GM12865 (cell line): ENCODE measurements around the gene ITSN2.
"Not testable (repeated sequence)": the region's sequence is repeated elsewhere in the genome, so short reads cannot be mapped to it uniquely, and the experiment has no call there.

Experiments used
- DNase-seq: peaks from one replicate; pipeline ENCODE4 v3.0.0; 2010; ENCODE audit warnings: low read depth
- H3K4me3 ChIP-seq: 2 replicates; pipeline ENCODE4 v1.5.1; 2011; ENCODE audit warnings: mild to moderate bottlenecking, low read depth, low read length, control low read depth
- CTCF ChIP-seq: IDR thresholded peaks from 2 replicates; pipeline ENCODE4 v1.5.1; 2011; ENCODE audit warnings: low read length, control low read depth, low read depth, inconsistent platforms; ENCODE audit not compliant: insufficient read depth; ENCODE audit errors: missing control alignments

ITSN2 gene

DNA sequence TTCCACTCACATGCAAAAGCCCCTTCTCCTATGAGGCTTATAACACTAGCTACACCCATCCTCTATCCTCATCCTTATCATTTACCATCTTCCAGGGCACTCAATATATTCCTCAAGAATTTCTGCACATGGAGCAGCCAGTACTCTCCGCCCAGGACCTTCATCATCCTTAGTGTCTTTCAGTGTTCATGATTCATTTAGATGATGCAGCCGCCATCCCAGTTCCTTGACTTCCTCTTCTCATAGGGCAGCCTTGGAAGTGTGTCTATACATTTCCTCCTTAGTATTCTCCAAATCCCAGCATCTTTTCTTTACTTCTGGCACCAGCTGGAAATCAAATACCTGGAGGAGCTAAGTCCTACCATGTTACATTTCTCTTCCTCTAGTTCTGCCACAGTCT lies 3.0 kb upstream of the ITSN2 start:
- DNase-seq, result no peak
- no peak for TF ChIP-seq CTCF
- H3K4me3 ChIP-seq, result no peak overlapping the region

DNA sequence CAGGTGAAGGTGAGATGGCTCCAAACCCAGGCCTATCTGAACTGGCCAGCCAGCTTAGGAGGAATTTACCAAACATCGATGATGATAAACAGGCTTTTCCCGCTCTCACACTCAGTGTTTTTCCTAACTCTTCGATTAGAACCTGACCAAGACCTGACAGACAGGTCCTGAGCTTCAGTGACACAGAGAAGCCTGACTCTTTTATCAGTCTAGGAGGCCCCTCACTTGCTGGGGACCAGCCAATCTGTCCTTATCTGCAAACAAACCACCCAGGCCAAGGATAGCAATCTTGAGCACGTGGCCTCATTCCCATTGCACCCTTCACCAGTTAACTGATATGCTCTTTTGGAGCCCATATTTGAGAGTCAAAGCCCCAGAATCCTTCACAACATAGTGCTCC lies 1.9 kb upstream of the ITSN2 start:
- no peak for TF ChIP-seq CTCF
- DNase-seq, result no peak
- H3K4me3 ChIP-seq, result no peak overlapping the region

DNA sequence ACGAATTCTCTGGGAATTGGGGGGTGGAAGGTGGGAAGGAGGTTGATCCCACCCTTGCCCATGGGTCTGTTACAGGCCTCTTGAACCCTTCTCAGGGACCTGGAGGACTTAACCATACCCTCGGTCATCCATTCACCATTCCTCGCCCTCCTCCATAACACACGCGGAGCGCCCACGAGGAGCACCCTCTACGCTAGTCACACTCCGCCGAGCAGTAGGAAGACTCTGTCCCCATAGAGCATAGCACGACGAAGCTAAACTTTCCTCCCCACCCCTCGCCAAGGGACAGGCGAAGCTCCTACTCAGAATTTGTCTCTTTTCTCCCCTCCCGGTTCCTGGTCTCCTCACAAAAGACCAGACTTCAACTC lies 611 bp upstream of the ITSN2 start:
- peak overlapping the region; percentile 96 for H3K4me3 ChIP-seq
- TF ChIP-seq CTCF, result no peak
- DNase-seq, result no peak

- peak overlapping the region; percentile 96 for H3K4me3 ChIP-seq
- DNase-seq, result peak; percentile 49
- no peak for TF ChIP-seq CTCF
Observed at GRCh38 chr2:24359129-24360049, 947 bp downstream of the ITSN2 start.

- peak overlapping the region; percentile 96 for H3K4me3 ChIP-seq
- DNase-seq, result not testable (repeated sequence)
Observed at GRCh38 chr2:24357767-24358166, 2.6 kb downstream of the ITSN2 start.

DNA sequence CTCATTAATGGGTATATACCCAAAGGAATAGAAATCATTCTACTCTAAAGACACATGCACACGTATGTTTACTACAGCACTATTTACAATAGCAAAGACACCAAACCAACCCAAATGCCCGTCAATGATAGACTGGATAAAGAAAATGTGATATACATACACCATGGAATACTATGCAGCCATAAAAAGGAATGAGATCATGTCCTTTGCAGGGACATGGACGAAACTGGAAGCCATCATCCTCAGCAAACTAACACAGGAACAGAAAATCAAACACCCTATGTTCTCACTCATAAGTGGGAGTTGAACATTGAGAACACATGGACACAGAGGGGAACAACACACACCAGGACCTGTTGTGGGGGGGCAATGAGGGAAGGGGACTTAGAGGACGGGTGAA lies 3.2 kb downstream of the ITSN2 start:
- not testable (repeated sequence) for H3K4me3 ChIP-seq, DNase-seq

- peak; percentile 24 for DNase-seq
- H3K4me3 ChIP-seq, result no peak overlapping the region
- TF ChIP-seq CTCF, result no peak
Observed at GRCh38 chr2:24354957-24355356, 5.4 kb downstream of the ITSN2 start.

GRCh38 chr2:24354395-24354794 lies 5.9 kb downstream of the ITSN2 start:
- TF ChIP-seq CTCF, result no peak
- no peak overlapping the region for H3K4me3 ChIP-seq
- DNase-seq, result no peak
